Activated CD4-positive, alpha-beta T cell treated with anti-CD3 and anti-CD28 coated beads, Interleukin-2, Interleukin-4, amounts not matched to agents 100 ng/mL and 50 ng/mL, durations not matched to agents 16 hours and 8 hours (primary cell): ENCODE measurements around the gene AADAC.
"Not testable (repeated sequence)": the region's sequence is repeated elsewhere in the genome, so short reads cannot be mapped to it uniquely, and the experiment has no call there.

Source experiments
- DNase-seq: peaks from one replicate; pipeline ENCODE4 v3.0.0-alpha.2; 2020; ENCODE audit warnings: low spot score

Gene AADAC

DNA sequence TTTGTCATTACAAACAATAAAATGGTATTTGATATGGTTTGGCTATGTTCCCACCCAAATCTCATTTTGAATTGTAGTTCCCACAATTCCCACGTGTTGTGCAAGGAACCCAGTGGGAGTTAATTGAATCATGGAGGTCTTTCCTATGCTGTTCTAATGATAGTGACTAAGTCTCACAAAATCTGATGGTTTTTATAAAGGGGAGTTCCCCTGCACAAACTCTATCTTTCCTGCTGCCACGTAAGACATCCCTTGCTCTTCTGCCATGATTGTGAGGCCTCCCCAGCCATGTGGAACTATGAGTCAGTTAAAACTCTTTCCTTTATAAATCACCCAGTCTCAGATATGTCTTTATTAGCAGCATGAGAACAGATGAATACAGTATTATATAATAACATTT lies 15.4 kb upstream of the AADAC start:
- no peak for DNase-seq

DNA sequence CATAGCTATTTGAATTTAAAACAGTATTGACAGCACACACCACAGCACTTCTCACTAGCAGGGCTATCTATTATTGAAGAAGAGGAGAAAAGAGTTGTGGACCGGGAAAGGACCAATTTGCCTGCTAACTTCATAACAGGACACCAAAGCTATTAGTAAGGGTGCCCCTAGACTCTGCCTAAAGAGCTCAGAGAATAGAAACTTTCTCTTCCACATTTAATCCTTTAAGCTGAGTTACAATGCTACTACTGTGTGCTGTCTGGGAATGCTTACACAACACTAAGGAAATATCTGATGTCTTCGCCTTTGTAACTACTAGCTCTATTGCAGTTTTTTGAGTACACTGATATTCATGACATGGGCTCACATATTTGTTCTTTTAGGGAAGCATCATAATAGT lies 13.5 kb upstream of the AADAC start:
- DNase-seq, result no peak

DNA sequence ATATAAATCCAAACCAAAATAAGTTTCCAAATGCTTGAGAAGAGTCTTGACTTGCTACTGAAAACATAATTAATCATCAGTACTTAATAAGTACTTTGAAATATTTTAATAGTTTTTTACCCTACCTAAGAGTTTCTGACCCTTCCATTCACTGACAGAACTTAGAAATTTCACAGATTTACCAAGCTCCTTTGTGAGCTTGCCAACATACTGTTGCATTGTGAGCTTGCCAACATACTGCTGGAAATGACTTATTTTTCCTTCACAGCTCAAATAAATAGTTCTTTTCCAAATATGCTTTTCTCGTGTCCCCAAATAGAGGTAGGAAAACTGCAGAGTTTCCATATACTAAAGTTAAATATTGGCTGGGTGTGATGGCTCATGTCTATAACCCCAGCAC lies 9.6 kb upstream of the AADAC start:
- no peak for DNase-seq

DNA sequence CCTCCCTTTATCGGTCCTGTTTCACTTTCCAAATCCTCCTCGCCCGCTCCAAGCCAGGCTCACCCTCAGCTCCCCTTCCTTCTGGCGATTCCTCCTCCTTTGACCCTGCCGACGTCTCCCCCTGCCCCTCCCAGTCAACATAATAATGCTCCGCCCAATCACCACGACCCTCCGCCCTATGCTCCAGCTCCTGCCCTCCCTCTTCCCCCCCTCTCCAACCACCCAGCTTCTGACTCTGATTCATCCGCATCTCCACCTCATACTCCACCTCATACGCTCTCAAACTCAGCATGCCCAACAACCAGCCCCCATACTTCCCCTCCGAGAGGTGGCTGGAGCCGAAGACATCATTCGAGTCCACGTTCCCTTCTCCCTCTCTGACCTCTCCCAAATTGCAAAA lies 7.1 kb upstream of the AADAC start:
- no peak for DNase-seq

DNA sequence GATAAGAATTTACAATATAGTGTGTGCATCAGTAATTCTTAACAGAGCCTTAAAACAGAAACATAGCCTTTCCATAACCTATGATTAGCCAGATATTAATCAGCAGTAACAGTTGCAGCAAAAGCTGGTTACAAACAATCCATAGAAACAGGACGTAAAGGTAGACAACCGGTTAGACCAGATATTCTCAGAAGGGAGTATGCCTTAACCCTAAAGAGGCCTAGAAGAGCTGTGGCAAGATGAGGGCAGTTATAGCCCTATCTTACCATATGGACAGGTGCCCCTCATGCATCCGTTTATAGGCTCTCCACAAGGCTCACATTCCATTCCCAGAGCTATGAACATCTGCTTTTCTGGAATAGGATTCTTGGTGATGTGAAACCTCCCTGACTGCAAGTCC lies 5.0 kb upstream of the AADAC start:
- DNase-seq, result not testable (repeated sequence)

DNA sequence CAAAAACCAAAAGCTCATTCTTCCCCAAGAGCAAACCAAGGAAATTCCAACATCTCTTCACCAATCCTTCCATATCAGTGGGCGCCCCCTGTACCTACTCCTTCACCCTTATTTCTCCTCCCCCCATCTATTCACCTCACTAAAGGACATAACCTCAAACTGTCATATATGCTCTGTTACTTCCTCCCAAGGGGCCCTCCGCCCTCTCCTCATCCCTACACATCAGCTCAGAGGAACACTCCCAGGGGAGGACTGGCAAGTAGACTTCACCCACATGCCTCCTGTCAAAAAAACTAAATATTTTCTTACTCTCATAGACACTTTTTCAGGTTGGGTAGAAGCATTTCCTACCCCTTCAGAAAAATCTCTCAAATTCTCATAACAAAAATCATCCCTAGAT lies 2.4 kb upstream of the AADAC start:
- no peak for DNase-seq

DNA sequence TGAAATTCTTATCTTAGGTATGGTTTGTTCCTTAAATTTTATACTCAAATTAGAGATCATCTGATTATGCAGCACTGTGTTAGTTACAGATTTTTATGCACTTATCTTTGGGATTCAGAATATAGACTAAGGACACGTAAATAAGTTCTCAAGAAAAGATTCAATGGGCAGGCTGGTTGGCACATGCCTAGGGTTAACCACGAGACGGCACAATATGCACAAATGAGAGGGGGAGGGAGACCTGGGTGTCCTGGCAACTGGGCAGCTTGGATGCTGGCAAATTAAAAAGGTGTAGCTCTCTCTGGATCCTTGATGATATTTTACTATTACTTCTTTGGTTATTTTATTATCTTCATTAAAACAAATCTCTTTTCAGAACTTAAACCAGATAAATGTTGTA lies 672 bp downstream of the AADAC start:
- DNase-seq, result no peak

DNA sequence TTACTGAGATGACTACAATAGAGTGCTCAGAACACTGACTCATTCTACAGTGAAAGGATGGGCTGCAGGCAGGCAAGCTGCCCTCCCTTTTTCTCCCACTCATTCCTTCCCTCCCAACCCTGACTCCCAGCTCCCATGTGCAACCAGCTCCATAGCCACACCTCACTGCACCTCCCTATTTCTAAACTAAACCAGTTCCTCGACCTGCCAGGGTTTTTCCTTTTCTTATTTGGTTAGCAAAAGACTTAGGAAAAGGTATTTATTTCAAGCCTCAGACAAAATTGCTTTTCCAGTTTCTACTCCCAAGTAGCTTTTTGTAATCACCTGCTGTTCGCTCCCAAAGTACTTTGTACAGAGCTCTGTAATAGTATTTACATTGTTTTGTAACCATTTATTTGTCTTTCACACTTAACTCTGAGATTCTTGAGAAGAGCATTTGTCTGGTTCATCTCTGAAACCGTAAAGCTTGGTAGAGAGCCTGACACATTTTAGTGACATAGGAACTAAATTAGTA lies 2.2 kb downstream of the AADAC start:
- DNase-seq, result no peak

DNA sequence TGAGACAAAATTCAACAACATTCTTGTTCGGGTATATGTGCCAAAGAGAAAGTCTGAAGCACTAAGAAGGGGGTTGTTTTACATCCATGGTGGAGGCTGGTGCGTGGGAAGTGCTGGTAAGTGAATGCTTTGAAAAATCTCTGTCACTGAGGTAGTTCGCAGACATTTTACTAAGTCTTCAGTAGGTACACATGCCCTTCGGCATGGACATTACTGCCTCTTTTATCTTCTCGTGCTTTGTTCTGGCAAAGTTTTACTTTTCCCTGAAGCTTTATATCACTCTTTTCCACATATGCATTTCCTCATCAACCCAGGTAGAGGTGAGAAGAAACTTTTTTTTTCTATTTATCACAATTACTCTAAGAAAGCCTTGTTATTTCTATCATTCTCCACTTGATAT lies 3.6 kb downstream of the AADAC start:
- DNase-seq, result no peak

DNA sequence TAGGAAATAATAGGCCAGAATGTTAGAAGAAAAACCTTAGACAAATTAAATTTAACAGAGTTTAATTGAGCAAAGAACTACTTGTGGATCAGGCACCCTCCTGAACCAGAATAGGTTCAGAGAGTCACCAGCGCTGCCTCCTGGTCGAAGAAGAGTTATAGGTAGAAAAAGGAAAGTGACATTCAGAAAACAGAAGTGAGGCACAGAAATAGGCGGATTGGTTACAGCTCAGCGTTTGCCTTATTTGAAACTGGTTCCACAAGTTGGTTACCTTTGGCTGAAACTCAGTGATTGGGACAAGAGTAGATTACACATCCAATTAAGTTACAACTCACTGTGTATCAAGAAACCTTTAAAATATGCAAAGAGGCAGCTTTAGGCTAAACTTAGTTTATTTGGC lies 4.4 kb downstream of the AADAC start:
- DNase-seq, result no peak

DNA sequence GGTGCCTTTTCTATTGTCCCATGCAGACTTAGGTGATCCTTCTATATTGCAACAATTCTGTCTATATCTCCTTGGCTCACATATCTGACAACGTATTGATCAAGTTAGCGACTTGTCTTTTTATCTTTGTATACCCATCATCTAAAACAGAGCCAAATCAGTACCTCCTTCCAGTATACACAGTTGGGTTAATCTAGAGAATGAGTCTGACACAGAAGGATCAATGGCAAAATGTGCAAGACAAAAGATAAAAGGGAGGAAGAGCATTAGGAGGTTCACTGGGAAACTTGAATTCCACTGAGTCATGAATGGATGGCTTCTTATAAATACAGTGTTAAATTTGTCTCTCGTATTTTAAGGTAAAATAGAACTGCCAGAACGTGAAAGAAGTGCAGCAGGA lies 6.0 kb downstream of the AADAC start:
- DNase-seq, result no peak

DNA sequence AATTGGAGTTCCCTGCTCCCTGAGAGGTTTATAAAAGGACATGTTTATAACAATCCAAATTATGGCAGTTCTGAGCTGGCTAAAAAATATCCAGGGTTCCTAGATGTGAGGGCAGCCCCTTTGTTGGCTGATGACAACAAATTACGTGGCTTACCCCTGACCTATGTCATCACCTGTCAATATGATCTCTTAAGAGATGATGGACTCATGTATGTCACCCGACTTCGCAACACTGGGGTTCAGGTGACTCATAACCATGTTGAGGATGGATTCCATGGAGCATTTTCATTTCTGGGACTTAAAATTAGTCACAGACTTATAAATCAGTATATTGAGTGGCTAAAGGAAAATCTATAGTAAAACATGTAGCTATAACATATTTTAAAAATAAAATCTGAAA lies 13.9 kb downstream of the AADAC start:
- DNase-seq, result no peak

DNA sequence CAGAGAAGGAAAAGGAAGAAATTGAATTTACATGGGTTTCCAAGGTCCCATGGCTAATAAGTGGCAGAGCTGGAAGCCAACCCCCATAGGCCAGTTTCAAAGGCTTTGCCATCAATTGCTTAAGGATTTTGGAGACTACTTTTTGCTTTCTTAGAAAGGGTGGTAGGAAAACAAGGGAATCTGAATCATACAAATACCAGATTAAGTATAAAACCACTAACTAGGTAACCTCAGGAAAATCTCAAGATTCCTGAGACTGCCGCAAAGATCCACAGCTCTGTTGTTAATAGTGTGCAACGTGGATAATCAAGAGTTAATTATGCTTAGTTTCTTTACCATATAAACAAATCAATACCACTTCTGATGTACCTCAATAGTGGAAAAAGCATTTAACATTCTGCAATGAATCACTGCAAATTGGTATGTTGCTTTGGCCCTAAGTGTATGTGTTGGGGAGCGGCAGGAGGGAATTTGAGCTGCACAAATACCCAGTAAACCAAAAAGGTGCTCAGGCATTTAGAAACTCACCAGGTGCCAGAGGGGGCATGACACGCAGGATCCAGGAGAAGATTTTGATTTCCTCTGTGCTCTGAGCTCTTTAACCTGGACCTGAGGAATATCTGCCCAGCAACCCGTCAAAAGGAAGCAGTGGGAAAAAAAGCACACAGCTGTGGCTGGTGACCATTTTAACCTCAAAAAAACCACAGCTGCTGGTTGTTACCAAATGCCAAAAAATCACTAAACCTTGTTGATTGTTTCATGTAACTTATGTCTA lies 22.0 kb downstream of the AADAC start:
- no peak for DNase-seq

DNA sequence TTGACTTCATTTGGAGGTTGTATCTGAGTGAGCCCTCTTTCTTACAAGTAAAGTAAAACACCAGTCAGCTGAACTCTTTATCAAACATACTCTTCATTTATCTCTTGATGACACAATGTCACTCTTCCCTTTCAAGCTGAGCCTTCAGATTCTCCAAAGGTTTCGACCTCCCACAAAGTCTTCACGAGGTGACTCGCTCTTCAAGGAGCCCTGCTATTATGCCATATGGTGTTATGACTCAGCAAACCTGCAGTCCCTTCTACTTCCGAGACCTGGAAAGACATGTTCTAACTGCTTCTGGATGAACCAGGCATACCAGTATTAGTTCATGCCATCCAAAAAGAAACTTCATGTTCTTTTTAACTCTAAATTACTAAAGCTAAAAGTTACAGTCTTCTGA lies 23.1 kb downstream of the AADAC start:
- no peak for DNase-seq

DNA sequence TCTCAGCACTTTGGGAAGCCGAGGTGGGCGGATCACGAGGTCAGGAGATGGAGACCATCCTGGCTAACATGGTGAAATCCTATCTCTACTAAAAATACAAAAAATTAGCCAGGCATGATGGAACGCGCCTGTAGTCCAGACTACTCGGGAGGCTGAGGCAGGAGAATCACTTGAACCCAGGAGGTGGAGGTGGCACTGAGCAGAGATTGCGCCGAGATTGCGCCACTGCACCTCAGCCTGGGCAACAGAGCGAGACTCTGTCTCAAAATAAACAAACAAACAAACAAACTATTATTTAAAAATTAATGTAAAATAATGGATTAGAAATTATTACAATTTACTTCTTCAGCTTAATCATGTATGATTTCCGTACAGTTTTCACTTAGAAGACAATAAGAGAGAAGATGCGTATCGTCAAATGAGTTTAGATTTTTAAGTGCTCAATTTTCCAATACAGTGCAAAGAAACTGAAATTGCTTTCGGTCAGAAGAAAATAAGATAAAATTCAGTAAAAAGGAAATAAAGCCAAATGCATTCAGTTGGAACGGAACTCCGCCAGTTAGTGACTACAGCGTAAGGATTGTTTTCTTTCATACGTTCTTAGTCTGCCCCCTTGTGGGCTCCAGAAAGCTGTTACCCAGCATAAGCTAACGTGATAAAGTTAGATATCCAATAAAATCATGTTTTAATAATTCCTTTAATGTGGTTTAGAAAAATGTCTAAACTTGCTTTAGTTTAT lies 24.8 kb downstream of the AADAC start:
- peak; percentile 55 for DNase-seq

DNA sequence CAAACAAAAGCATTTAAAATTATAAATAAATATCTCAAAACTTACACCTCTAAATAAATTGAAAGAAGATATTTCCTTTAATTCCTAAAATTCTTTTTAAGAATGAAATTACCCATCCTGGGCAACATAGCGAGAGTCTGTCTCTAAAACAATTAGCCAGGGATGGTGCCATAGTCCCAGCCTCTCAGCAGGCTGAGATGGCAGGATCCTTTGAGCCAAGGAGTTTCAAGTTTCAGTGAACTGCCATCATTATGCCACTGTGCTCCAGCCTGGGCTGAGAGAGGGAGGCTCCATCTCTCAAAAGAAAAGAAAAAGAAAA lies 25.4 kb downstream of the AADAC start:
- no peak for DNase-seq

DNA sequence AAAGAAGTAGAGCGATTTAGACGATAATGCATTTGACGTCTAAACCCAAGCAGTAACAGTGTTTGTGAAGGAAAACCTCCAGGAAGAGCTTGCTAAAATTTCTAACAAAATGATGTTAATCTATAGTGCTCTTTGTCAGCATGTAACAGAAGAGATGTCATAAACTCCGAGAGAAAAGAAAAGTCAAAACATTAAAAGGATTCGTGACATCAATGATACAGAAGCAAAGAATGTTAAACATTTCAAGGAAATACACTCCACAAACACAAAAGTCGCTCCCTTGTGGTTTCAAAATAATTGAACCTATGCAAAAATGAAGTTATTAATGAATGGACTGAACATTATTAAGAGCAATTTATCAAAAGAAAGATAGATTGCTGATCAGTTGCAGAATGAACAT lies 27.9 kb downstream of the AADAC start:
- DNase-seq, result no peak

DNA sequence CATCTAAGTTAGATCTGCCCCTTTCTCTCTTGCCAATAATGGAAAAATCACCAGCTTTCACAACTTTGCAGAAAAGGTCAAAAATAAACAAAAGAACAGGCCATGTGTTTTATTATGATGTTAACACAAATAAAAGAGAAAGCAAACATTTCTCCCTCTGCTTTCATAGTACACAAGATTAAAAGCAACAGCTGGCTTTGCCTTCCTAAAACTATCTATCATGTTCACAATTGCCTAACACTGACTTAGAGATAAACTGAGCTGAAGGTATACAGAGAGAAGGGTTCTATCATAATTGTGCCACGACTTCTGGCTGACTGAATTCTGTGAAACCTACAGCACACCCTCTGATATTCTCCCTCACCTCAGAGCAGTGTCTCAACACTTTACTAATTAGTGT lies 29.4 kb downstream of the AADAC start:
- no peak for DNase-seq

DNA sequence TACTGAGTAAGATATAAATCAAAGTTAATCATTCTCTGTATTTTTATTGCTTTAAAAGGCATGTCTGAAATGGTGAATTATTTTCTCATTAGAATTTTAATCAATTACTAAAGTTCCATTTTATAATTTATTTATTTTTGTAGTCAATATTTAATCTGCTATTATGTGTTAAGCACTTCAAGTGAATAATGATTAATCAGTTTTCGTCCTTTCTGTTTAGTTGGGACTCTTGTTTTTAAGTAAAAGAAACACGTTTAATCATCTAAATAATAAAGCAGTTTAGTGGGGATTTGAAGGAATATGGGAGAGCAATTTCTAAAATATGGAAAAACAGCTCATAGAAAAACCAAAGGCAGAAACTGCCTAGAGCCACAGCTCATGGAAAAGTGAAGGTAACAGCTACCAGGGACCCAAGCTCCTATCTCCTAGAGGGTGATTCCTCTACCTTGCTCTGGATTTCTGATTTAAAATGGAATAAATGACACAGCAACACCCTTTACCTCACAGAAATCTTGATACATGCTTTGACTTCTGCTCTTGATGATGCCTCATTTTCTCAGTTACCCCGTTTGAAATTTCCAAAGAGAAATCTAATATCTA lies 31.5 kb downstream of the AADAC start:
- no peak for DNase-seq

DNA sequence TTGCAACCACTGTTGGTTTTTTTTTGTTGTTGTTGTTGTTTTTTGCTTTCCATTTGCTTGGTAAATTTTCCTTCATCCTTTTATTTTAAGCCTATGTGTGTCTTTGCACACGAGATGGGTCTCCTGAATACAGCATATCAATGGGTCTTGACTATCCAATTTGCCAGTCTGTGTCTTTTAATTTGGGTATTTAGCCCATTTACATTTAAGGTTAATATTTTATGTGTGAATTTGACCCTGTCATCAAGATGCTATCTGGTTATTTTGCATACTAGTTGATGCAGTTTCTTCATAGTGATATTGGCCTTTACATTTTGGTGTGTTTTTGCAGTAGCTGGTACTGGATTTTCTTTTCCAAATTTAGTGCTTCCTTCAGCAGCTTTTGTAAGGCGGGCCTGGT lies 36.1 kb downstream of the AADAC start:
- DNase-seq, result not testable (repeated sequence)

DNA sequence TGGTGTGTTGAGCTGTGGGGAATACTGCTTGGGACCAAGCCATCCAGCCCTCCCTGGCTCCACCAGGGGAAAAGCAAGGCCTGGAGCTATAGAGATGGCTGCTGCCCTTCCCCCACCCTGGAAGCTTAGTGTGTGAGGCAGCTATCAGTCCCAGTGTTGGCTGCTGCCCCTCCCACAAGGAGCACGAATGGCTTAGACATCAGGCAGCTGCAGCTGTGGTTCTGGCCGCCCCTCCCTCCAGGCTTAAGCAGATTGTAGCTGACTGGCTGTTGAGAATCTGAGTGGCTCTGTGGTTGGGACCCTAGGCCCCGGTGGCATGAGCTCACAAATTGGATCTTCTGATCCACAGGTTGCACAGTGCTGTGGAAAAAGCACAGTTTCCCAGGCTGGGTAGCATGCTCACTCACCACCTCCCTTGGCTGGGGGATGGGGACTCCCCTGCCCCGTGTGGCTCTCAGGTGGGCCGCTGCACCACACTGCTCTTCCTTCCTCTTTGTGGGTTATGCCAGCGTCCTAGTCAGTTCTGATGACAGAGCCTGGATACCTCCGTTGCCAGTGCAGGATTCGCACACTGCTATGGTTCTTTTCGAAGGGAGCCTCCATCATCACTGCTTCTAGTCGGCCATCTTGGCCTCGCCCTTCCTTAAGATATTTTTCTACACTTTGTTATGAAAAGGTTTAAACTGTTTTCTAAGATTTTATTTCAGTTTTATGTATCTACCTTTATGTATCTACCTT lies 38.3 kb downstream of the AADAC start:
- no peak for DNase-seq

DNA sequence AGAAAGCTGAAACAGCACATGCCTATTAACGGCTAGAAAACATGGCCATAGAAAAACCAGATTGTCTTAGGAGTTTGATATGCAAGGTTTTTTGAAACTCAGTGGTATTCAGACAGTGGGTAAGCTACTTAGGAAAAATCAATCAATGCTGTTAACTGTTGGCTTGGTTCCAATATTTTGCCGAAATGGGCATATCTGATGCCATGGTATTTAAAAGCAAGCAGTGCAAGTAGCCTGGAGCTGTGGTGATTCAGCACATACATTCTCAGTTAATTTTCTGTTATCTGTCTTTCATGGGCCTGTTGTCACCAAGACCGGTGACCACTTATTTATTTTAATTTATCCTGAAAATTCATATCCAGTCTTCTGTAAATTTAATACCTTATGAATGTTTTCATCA lies 42.2 kb downstream of the AADAC start:
- DNase-seq, result no peak

DNA sequence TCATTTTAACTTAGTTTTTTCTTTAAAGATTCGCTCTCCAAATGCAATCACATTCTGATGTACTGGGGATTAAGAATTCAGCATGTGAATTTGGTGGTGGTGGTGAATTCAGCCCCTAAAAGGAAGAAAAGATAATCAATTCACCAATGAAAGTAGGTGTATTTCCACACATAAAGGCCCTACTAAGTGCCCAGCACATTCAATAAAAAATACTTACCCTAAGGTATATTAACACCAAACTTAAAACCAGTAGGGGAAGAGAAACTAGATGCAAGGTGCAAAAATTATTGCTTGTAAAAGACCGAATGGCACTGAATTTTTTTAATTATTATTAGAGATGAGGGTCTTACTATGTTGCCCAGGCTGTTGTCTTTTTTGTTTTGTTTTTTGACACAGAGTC lies 42.7 kb downstream of the AADAC start:
- no peak for DNase-seq
